ENCODE results near the gene NR1H3.

GRCh38 chr11:47288066-47288465 lies 30.3 kb downstream of the NR1H3 start:
- TF ChIP-seq REST (IDR thresholded peaks at IDR 0.05; ENCODE audit: insufficient replicate concordance, low read depth) (no peak), CTCF (IDR thresholded peaks at IDR 0.05; ENCODE audit: insufficient read depth, low read length) (no peak), POLR2AphosphoS5 (IDR thresholded peaks at IDR 0.05; ENCODE audit: low read depth) (no peak), GABPA (IDR thresholded peaks at IDR 0.05; ENCODE audit: low read depth) (no peak)

Data from HL-60 (cell line).